Fibroblast of lung (primary cell): Measurements from ENCODE around the gene CXCL12. TPM values are rescaled to one million over a fixed set of nuclear protein-coding genes. Genes with fewer than 3 reads are reported as not detected.

Experiments
- DNase-seq, 2 donors: peaks; one replicate each; pipeline versions ENCODE4 v3.0.0 to v3.0.0-alpha.2; 2010; ENCODE audit warnings: low read depth in 2 of 2
- H2AFZ ChIP-seq: 2 replicates; pipeline ENCODE4 v1.5.1; 2012; ENCODE audit warnings: low read length, control low read depth, inconsistent platforms
- H3K27ac ChIP-seq: 2 replicates; pipeline ENCODE4 v1.5.1; 2011; ENCODE audit warnings: low read length, control low read depth; ENCODE audit not compliant: insufficient read depth
- H3K27me3 ChIP-seq: 2 replicates; pipeline ENCODE4 v1.5.1; 2011; ENCODE audit warnings: mild to moderate bottlenecking, low read length; ENCODE audit not compliant: control insufficient read depth, insufficient read depth
- H3K36me3 ChIP-seq: 2 replicates; pipeline ENCODE4 v1.5.1; 2011; ENCODE audit warnings: low read length; ENCODE audit not compliant: control insufficient read depth, insufficient read depth
- H3K4me1 ChIP-seq: 2 replicates; pipeline ENCODE4 v1.5.1; 2011; ENCODE audit warnings: low read length; ENCODE audit not compliant: control insufficient read depth, insufficient read depth; ENCODE audit errors: extremely low read depth
- H3K4me2 ChIP-seq: 2 replicates; pipeline ENCODE4 v1.5.1; 2011; ENCODE audit warnings: low read length, control low read depth; ENCODE audit not compliant: insufficient read depth; ENCODE audit errors: extremely low read depth
- H3K4me3 ChIP-seq, 4 experiments: fragments of 200-600 bp in 1 of 4; sonication (generic) in 1 of 4; replicated peaks in 1 of 4; 2 replicates each; pipeline ENCODE4 v1.5.1; 2011 to 2016; ENCODE audit warnings: low read length in 4 of 4, low read depth in 3 of 4, mild to moderate bottlenecking in 3 of 4, control low read depth in 2 of 4, inconsistent platforms in 1 of 4, mixed read lengths in 1 of 4; ENCODE audit not compliant: insufficient read depth in 1 of 4; ENCODE audit errors: control extremely low read depth in 1 of 4
- H3K79me2 ChIP-seq: 2 replicates; pipeline ENCODE4 v1.5.1; 2012; ENCODE audit warnings: mild to moderate bottlenecking, low read length, inconsistent platforms; ENCODE audit not compliant: control insufficient read depth, insufficient read depth
- H3K9ac ChIP-seq: 2 replicates; pipeline ENCODE4 v1.5.1; 2011; ENCODE audit warnings: mild to moderate bottlenecking, low read length, control low read depth; ENCODE audit not compliant: insufficient read depth
- H3K9me3 ChIP-seq: 2 replicates; pipeline ENCODE4 v1.5.1; 2012; ENCODE audit warnings: low read depth, low read length; ENCODE audit not compliant: control insufficient read depth, insufficient read depth
- H4K20me1 ChIP-seq: 2 replicates; pipeline ENCODE4 v1.5.1; 2011; ENCODE audit warnings: low read length; ENCODE audit not compliant: control insufficient read depth, insufficient read depth; ENCODE audit errors: extremely low read depth
- EZH2 ChIP-seq: IDR thresholded peaks from 2 replicates; pipeline ENCODE4 v1.5.1; 2012; ENCODE audit warnings: low read length, control low read depth, mild to moderate bottlenecking; ENCODE audit errors: missing control alignments
- polyA plus RNA-seq, 2 donors: library from polyadenylated mRNA; depleted of rRNA in 1 of 2; stranded (reverse) in 1 of 2; unstranded in 1 of 2; fragments of >200 nt; gene quantifications; 2 replicates each; pipeline ENCODE4 v1.2.1, GENCODE V29; 2011 to 2012; ENCODE audit warnings: missing spikeins in 1 of 2
- total RNA-seq: library from RNA; depleted of rRNA; stranded (reverse); fragments of >200 nt; gene quantifications from 2 replicates; pipeline ENCODE4 v1.2.1, GENCODE V29; 2014
- TF ChIP-seq, protein P1 (sequence below), 2 donors: IDR thresholded peaks in 1 of 2; conservative IDR thresholded peaks in 1 of 2; 1 replicate in 1 of 2; 2 replicates in 1 of 2; pipeline ENCODE4 v1.5.1; 2011 to 2012; ENCODE audit warnings: low read length in 2 of 2, control low read depth in 1 of 2, inconsistent platforms in 1 of 2, low read depth in 1 of 2, mild to moderate bottlenecking in 1 of 2

Gene CXCL12
- total and polyA plus RNA-seq, 2 donors (not counting 1 experiment from before 2014, with no cell fraction given): 268 to 611 TPM

DNA sequence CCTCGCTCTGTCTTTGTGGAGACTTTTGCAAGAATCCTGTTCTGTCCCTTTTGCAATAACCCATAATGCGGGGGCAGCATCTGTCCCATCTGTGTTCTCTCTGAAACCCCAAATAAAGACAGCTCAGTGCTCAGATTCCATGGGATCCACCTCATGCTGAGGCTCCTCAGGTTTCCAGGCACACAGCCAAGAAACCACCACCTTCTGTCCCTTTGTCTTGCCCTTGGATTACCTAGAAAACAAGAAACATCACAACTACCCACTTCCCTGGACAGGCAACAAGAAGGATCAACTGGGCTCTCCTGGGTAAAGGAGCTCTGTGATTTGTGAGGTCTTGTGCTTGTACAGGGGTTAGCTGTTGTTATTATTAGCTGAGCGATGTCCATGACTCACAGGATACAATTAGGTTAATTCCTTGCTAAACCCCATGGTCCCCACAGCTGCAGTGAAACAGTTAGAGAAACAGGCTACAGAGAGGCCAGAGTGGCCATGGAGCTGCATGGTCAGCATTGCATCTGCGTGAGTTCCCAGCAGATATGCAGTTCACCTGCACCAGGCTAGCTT, 50.2 kb downstream of the CXCL12 start:
- peak; percentile 78 to 80 for DNase-seq
- no peaks in the 10 kb centered on the region for H3K4me1 ChIP-seq
- no peak for TF ChIP-seq EZH2
- TF ChIP-seq, protein P1, sequence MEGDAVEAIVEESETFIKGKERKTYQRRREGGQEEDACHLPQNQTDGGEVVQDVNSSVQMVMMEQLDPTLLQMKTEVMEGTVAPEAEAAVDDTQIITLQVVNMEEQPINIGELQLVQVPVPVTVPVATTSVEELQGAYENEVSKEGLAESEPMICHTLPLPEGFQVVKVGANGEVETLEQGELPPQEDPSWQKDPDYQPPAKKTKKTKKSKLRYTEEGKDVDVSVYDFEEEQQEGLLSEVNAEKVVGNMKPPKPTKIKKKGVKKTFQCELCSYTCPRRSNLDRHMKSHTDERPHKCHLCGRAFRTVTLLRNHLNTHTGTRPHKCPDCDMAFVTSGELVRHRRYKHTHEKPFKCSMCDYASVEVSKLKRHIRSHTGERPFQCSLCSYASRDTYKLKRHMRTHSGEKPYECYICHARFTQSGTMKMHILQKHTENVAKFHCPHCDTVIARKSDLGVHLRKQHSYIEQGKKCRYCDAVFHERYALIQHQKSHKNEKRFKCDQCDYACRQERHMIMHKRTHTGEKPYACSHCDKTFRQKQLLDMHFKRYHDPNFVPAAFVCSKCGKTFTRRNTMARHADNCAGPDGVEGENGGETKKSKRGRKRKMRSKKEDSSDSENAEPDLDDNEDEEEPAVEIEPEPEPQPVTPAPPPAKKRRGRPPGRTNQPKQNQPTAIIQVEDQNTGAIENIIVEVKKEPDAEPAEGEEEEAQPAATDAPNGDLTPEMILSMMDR (conservative IDR thresholded peaks at IDR 0.05 in 1 of 2, IDR thresholded peaks at IDR 0.05 in 1 of 2; ENCODE audit: low read depth in 1 of 2, low read length in 2 of 2): no peak
- H3K9ac ChIP-seq: no peak overlapping the region
- peak overlapping the region; percentile 56 for H3K4me2 ChIP-seq
- no peak overlapping the region for H2AFZ ChIP-seq
- H3K9me3 ChIP-seq: no peaks in the 10 kb centered on the region
- H3K79me2 ChIP-seq: no peaks in the 10 kb centered on the region
- no peaks in the 10 kb centered on the region for H3K36me3 ChIP-seq
- H4K20me1 ChIP-seq: no peaks in the 10 kb centered on the region
- no peak overlapping the region for H3K4me3 ChIP-seq
- no peaks in the 10 kb centered on the region for H3K27me3 ChIP-seq
- H3K27ac ChIP-seq: no peak overlapping the region

DNA sequence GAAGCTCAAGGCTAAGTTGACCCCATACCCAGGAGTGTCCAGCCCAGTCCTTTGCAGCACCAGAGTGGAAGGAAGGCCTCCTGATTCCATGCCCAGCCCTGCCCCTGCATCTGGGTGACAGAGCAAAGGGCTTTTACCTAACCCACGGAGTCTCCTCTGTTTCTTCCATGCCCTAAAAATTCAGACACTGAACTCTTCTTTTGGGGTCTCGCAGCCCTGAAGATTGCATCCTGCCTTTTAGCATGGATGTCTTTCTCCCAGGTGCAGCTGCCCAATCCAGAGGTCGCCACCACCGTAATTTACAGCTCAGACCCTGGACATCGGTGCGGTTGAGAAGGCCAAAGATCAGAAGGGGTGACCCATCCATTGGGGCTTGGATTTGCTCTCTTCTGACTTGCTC, 50.8 kb downstream of the CXCL12 start:
- Histone ChIP-seq H3K27ac (no peak overlapping the region), H3K4me1 (no peaks in the 10 kb centered on the region), H3K9me3 (no peaks in the 10 kb centered on the region), H3K4me3 (no peak overlapping the region), H3K27me3 (no peaks in the 10 kb centered on the region), H3K9ac (no peak overlapping the region), H3K36me3 (no peaks in the 10 kb centered on the region), H4K20me1 (no peaks in the 10 kb centered on the region), H2AFZ (no peak overlapping the region), H3K4me2 (no peak overlapping the region), H3K79me2 (no peaks in the 10 kb centered on the region)
- DNase-seq: no peak
- TF ChIP-seq, protein P1 (conservative IDR thresholded peaks at IDR 0.05 in 1 of 2, IDR thresholded peaks at IDR 0.05 in 1 of 2; ENCODE audit: low read depth in 1 of 2, low read length in 2 of 2): no peak
- TF ChIP-seq EZH2: no peak

DNA sequence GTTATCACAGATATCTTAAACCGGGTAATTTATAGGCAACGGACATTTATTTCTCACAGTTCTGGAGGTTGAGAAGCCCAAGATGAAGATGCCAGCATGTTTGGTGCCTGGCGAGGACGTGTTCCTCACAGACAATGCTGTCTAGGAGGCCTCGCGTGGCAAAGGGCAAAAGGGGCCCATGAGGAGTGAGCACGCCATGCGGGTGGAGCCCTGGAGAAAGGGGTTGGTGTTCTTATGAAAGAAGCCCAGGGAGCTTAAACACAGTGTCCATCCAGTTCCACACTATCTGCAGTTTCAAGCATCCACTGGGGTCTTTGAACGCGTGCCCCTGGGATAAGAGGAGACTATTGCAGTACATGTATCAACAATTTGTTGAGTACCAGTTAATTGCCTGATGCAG, 51.4 kb downstream of the CXCL12 start:
- H2AFZ ChIP-seq: no peak overlapping the region
- no peak overlapping the region for H3K4me3 ChIP-seq
- H3K27me3 ChIP-seq: no peaks in the 10 kb centered on the region
- DNase-seq: no peak
- H3K9me3 ChIP-seq: no peaks in the 10 kb centered on the region
- H3K4me2 ChIP-seq: no peak overlapping the region
- H3K79me2 ChIP-seq: no peaks in the 10 kb centered on the region
- no peaks in the 10 kb centered on the region for H3K4me1 ChIP-seq
- H3K9ac ChIP-seq: no peak overlapping the region
- H3K27ac ChIP-seq: no peak overlapping the region
- H4K20me1 ChIP-seq: no peaks in the 10 kb centered on the region
- H3K36me3 ChIP-seq: no peaks in the 10 kb centered on the region
- TF ChIP-seq EZH2: no peak
- TF ChIP-seq, protein P1 (conservative IDR thresholded peaks at IDR 0.05 in 1 of 2, IDR thresholded peaks at IDR 0.05 in 1 of 2; ENCODE audit: low read depth in 1 of 2, low read length in 2 of 2): no peak
